ENCODE measurements around the gene ERC1. TPM values are rescaled to one million over a fixed set of nuclear protein-coding genes. Genes with fewer than 3 reads are reported as not detected.

Gene ERC1
- total RNA-seq, 1 experiment from 2014 or later = 55.1 TPM

DNA sequence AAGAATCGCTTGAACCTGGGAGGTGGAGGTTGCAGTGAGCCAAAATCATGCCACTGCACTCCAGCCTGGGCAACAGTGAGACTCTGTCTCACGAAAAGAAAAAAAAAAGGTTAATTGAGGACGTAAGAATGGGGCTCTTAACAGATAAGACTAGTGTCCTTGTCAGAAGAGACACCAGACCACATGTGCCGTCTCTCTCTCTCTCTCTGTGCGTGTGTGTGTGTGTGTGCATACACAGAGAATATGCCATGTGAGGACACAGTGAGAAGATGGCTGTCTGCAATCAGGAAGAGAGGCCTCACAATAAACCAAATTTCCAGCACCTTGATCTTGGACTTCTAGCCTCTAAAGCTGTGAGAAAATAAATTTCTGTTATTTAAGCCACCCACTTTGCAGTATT lies 11.7 kb upstream of the ERC1 start:
- Mint-ChIP-seq H3K4me3 (ENCODE audit: unreplicated experiment) (no peak overlapping the region), H3K27me3 (ENCODE audit: insufficient read depth, unreplicated experiment) (no peaks in the 10 kb centered on the region), H3K27ac (ENCODE audit: low read depth, unreplicated experiment) (no peak overlapping the region), H3K36me3 (ENCODE audit: insufficient read depth, unreplicated experiment) (peaks cover 1% of the 10 kb centered on the region), H3K9me3 (ENCODE audit: unreplicated experiment) (no peaks in the 10 kb centered on the region), H3K4me1 (ENCODE audit: insufficient read depth, unreplicated experiment) (peaks cover 13% of the 10 kb centered on the region)
- POLR2A ChIA-PET = interaction anchor here (0.7 to 1.2 kb wide), 3 partner anchors 11 to 30 kb away, joined by 3 to 4 read pairs (median 3); partner anchors contain the start of gene RAD52
- intact Hi-C loops (cut with micrococcal nuclease) = no loop called here
- TF ChIP-seq, protein P1, sequence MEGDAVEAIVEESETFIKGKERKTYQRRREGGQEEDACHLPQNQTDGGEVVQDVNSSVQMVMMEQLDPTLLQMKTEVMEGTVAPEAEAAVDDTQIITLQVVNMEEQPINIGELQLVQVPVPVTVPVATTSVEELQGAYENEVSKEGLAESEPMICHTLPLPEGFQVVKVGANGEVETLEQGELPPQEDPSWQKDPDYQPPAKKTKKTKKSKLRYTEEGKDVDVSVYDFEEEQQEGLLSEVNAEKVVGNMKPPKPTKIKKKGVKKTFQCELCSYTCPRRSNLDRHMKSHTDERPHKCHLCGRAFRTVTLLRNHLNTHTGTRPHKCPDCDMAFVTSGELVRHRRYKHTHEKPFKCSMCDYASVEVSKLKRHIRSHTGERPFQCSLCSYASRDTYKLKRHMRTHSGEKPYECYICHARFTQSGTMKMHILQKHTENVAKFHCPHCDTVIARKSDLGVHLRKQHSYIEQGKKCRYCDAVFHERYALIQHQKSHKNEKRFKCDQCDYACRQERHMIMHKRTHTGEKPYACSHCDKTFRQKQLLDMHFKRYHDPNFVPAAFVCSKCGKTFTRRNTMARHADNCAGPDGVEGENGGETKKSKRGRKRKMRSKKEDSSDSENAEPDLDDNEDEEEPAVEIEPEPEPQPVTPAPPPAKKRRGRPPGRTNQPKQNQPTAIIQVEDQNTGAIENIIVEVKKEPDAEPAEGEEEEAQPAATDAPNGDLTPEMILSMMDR (IDR thresholded peaks at IDR 0.05; ENCODE audit: unreplicated experiment) = no peak
- CTCF ChIA-PET = interaction anchor here (0.7 kb wide), 1 partner anchor 224 kb away, joined by 4 read pairs; no protein-coding TSS in a partner anchor
- BruUV-seq (replicated peaks) = no TSS peak
- DNase-seq (ENCODE audit: unreplicated experiment) = no peak

DNA sequence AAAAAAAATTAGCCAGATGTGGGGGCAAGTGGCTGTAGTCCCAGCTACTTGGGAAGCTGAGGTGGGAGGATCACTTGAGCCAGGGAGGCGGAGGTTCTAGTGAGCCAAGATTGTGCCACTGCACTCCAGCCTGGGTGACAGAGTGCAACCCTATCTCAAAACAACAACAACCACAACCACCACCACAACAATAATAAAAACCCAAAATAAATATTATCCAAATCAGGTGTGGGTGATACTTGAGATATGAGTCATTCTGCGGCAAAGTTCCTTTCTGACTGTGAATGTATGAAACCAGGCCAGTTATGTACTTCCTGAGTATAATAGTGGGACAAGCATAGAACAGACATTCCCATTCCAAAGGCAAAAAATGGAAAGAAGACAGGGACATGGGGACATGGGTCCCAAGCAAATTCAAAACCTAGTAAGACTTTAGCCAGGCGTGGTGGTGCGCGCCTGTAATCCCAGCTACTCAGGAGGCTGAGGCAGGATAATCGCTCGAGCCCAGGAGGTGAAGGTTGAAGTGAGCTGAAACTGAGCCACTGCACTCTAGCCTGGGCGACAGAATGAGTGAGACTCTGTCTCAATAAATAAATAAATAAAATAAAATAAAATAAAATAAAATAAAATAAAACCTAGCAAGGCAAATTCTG lies 9.7 kb upstream of the ERC1 start:
- ChIA-PET POLR2A (interaction anchor here (0.6 to 1.9 kb wide), 6 partner anchors 11 to 510 kb away, joined by 3 to 5 read pairs (median 3); no protein-coding TSS in a partner anchor), CTCF (interaction anchor here (0.6 to 1.2 kb wide), 4 partner anchors 8 to 166 kb away, joined by 3 to 5 read pairs (median 4); no protein-coding TSS in a partner anchor)
- TF ChIP-seq, protein P1 (IDR thresholded peaks at IDR 0.05; ENCODE audit: unreplicated experiment) = no peak
- BruUV-seq (replicated peaks) = no TSS peak
- Mint-ChIP-seq H3K9me3 (ENCODE audit: unreplicated experiment) (no peaks in the 10 kb centered on the region), H3K4me1 (ENCODE audit: insufficient read depth, unreplicated experiment) (peaks cover 13% of the 10 kb centered on the region), H3K4me3 (ENCODE audit: unreplicated experiment) (no peak overlapping the region), H3K27ac (ENCODE audit: low read depth, unreplicated experiment) (no peak overlapping the region), H3K27me3 (ENCODE audit: insufficient read depth, unreplicated experiment) (no peaks in the 10 kb centered on the region), H3K36me3 (ENCODE audit: insufficient read depth, unreplicated experiment) (peaks cover 13% of the 10 kb centered on the region)
- intact Hi-C loops (cut with micrococcal nuclease) = no loop called here
- peak; percentile 45 for DNase-seq (ENCODE audit: unreplicated experiment)

DNA sequence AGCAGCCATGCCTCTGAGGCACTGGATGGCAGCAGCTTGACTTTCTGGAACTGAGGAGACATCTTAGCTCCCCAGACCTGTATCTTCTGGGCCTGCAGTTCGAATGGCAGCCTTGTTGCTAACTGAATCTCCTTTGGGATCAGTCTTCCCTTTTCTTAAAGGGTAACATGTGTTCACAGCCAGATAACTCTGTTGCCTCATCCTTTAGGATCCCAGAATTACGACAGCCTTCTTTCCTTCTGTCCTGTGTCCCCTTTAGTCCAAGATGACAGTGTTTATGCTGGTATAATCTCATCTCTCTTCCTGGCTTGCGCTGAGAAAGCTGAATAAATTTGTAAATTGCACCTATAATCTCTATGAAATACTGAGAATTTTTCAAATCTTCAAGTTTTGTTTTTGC lies 9.1 kb upstream of the ERC1 start:
- TF ChIP-seq, protein P1 (IDR thresholded peaks at IDR 0.05; ENCODE audit: unreplicated experiment) = no peak
- ChIA-PET CTCF (interaction anchor here (1.2 kb wide), 1 partner anchor 8 kb away, joined by 3 read pairs; no protein-coding TSS in a partner anchor), POLR2A (interaction anchor here (0.6 to 1.9 kb wide), 5 partner anchors 11 to 59 kb away, joined by 3 to 5 read pairs (median 3); partner anchors contain the start of gene RAD52)
- H3K36me3 Mint-ChIP-seq (ENCODE audit: insufficient read depth, unreplicated experiment) = peaks cover 19% of the 10 kb centered on the region
- no TSS peak for BruUV-seq (replicated peaks)
- no peak overlapping the region for H3K4me3 Mint-ChIP-seq (ENCODE audit: unreplicated experiment)
- H3K27me3 Mint-ChIP-seq (ENCODE audit: insufficient read depth, unreplicated experiment) = no peaks in the 10 kb centered on the region
- intact Hi-C loops (cut with micrococcal nuclease) = no loop called here
- no peaks in the 10 kb centered on the region for H3K9me3 Mint-ChIP-seq (ENCODE audit: unreplicated experiment)
- H3K27ac Mint-ChIP-seq (ENCODE audit: low read depth, unreplicated experiment) = no peak overlapping the region
- no peak for DNase-seq (ENCODE audit: unreplicated experiment)
- peaks cover 13% of the 10 kb centered on the region for H3K4me1 Mint-ChIP-seq (ENCODE audit: insufficient read depth, unreplicated experiment)

DNA sequence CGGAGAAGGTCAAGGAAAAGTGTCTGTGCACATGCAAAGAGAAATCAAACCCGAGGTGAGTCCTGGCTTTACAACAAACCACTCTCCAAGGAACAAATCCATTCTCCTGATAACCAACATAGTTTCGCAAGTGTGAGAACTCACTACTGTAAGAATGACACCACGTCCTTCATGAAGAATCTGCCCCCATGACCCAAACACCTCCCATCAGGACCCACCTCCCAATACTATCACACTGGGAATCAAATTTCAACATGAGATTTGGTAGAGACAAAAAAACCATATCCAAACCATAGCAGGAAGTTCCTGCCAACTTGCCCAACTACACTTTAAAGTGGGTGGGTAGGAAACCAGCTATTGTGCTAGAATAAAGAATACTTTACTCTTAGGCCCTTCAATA lies 2.4 kb upstream of the ERC1 start:
- H3K36me3 Mint-ChIP-seq (ENCODE audit: insufficient read depth, unreplicated experiment) = peaks cover 36% of the 10 kb centered on the region
- H3K27me3 Mint-ChIP-seq (ENCODE audit: insufficient read depth, unreplicated experiment) = no peaks in the 10 kb centered on the region
- BruUV-seq (replicated peaks) = no TSS peak
- peak; percentile 11 for DNase-seq (ENCODE audit: unreplicated experiment)
- H3K9me3 Mint-ChIP-seq (ENCODE audit: unreplicated experiment) = no peaks in the 10 kb centered on the region
- TF ChIP-seq, protein P1 (IDR thresholded peaks at IDR 0.05; ENCODE audit: unreplicated experiment) = no peak
- ChIA-PET CTCF (no interaction called here), POLR2A (interaction anchor here (0.7 to 0.8 kb wide), 3 partner anchors 35 to 802 kb away, joined by 3 to 4 read pairs (median 3); no protein-coding TSS in a partner anchor)
- H3K27ac Mint-ChIP-seq (ENCODE audit: low read depth, unreplicated experiment) = peak overlapping the region; percentile 56
- peaks cover 29% of the 10 kb centered on the region for H3K4me1 Mint-ChIP-seq (ENCODE audit: insufficient read depth, unreplicated experiment)
- H3K4me3 Mint-ChIP-seq (ENCODE audit: unreplicated experiment) = peak overlapping the region; percentile 99
- intact Hi-C loops (cut with micrococcal nuclease) = no loop called here
